HG03159 (cell line): ENCODE data around the gene SLC6A7.

Source experiments
- ATAC-seq: cut with Tn5 transposase; IDR thresholded peaks from one replicate; pipeline ENCODE4 v1.9.1; 2021; ENCODE audit warnings: mild to moderate bottlenecking, moderate library complexity; ENCODE audit not compliant: unreplicated experiment

SLC6A7 gene

DNA sequence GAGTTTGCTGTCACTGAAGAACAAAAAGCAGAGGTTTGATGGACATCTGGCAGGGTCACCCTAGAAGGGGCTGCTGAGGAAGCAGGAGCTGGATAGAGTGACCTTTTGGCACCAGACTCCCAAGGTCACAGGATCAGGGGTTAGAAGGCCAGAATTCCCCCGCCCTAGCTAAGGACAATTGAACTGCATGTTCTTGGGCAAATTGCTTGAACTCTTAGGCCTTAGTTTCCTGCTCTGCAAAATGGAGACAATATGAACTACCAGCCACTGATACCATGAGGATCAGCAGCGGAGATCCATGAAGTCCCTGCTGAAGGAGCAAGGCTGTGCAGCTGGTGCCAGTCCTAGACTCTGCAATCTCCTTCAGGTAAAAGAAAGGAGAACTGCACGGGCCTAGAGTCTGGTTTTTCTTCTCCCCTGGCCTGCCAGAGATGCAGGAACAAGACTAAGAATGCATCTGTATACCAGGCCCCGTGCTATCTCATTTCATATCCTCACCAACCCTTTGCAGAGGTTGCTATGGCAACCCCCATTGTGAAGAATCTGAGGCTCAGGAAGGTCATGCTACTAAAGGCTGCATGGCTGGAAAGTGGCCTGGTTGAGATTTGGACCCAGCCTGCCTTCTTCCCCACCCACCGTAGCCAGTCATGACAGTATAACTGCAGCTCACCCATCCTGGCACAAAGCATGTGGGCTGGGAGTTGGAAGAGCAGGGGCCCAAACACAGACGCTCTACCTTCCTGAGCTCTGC is 66.0 kb downstream of the SLC6A7 start:
- ATAC-seq, result no peak

- no peak for ATAC-seq
Observed at GRCh38 chr5:150256410-150257064, 66.7 kb downstream of the SLC6A7 start.

DNA sequence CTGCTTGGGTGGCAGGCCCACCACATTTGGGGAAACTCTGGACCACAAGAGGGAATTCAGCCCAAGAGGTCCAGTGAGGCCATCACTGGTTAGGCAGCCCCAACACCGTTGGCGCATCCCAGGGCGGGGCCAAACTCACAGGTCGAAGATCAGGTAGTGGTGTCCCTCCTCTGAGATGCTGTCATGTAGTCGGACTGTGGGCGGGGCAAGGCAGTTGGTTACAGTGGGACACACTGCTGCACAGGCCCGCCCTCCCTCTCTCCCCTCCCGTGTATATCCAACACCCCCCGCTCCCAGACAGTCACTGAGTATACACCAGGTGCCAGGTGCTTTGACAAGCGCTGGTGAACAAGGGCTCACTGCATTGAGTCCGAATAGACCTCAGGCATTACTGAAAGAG is 67.6 kb downstream of the SLC6A7 start:
- ATAC-seq, result no peak

- ATAC-seq, result no peak
Observed at GRCh38 chr5:150258130-150258529, 68.3 kb downstream of the SLC6A7 start.
